ENCODE data around the gene KCNA10. TPM values are rescaled to one million over a fixed set of nuclear protein-coding genes. Genes with fewer than 3 reads are reported as not detected.

Gene KCNA10
- total RNA-seq, 1 donor from 2014 or later, result not detected

GRCh38 chr1:110538075-110538474 lies 19.1 kb upstream of the KCNA10 start:
- H3K9me3 Mint-ChIP-seq (ENCODE audit: unreplicated experiment), result peaks cover 18% of the 10 kb centered on the region
- H3K27ac Mint-ChIP-seq (ENCODE audit: unreplicated experiment), result peak overlapping the region; percentile 96
- peak; percentile 24 for TF ChIP-seq CTCF (IDR thresholded peaks at IDR 0.05; ENCODE audit: partially characterized antibody, unreplicated experiment)
- peak; percentile 77 for DNase-seq
- H3K4me1 Mint-ChIP-seq (ENCODE audit: low read depth, unreplicated experiment), result peaks cover 30% of the 10 kb centered on the region
- peaks cover 13% of the 10 kb centered on the region for H3K27me3 Mint-ChIP-seq (ENCODE audit: unreplicated experiment)
- no peaks in the 10 kb centered on the region for H3K36me3 Mint-ChIP-seq (ENCODE audit: unreplicated experiment)
- peak overlapping the region; percentile 38 for H3K4me3 Mint-ChIP-seq (ENCODE audit: unreplicated experiment)

GRCh38 chr1:110535985-110536384 lies 17.0 kb upstream of the KCNA10 start:
- H3K4me1 Mint-ChIP-seq (ENCODE audit: low read depth, unreplicated experiment), result peaks cover 27% of the 10 kb centered on the region
- DNase-seq, result no peak
- peaks cover 15% of the 10 kb centered on the region for H3K27me3 Mint-ChIP-seq (ENCODE audit: unreplicated experiment)

GRCh38 chr1:110533230-110533629 lies 14.3 kb upstream of the KCNA10 start:
- Mint-ChIP-seq H3K4me1 (ENCODE audit: low read depth, unreplicated experiment) (peaks cover 18% of the 10 kb centered on the region), H3K27me3 (ENCODE audit: unreplicated experiment) (peaks cover 13% of the 10 kb centered on the region), H3K36me3 (ENCODE audit: unreplicated experiment) (no peaks in the 10 kb centered on the region)

More at GRCh38 chr1:110535985-110536384, 17.0 kb upstream of the KCNA10 start:
- Mint-ChIP-seq H3K4me3 (ENCODE audit: unreplicated experiment) (peak overlapping the region; percentile 23), H3K27ac (ENCODE audit: unreplicated experiment) (no peak overlapping the region), H3K36me3 (ENCODE audit: unreplicated experiment) (no peaks in the 10 kb centered on the region), H3K9me3 (ENCODE audit: unreplicated experiment) (peaks cover 18% of the 10 kb centered on the region)
- TF ChIP-seq CTCF (IDR thresholded peaks at IDR 0.05; ENCODE audit: partially characterized antibody, unreplicated experiment), result no peak

GRCh38 chr1:110529011-110529410 lies 10.0 kb upstream of the KCNA10 start:
- no peak overlapping the region for H3K27ac Mint-ChIP-seq (ENCODE audit: unreplicated experiment)
- H3K4me3 Mint-ChIP-seq (ENCODE audit: unreplicated experiment), result no peak overlapping the region
- H3K4me1 Mint-ChIP-seq (ENCODE audit: low read depth, unreplicated experiment), result peaks cover 18% of the 10 kb centered on the region
- H3K27me3 Mint-ChIP-seq (ENCODE audit: unreplicated experiment), result peaks cover 8% of the 10 kb centered on the region
- H3K36me3 Mint-ChIP-seq (ENCODE audit: unreplicated experiment), result no peaks in the 10 kb centered on the region
- DNase-seq, result no peak
- no peak for TF ChIP-seq CTCF (IDR thresholded peaks at IDR 0.05; ENCODE audit: partially characterized antibody, unreplicated experiment)
- no peaks in the 10 kb centered on the region for H3K9me3 Mint-ChIP-seq (ENCODE audit: unreplicated experiment)

More at GRCh38 chr1:110533230-110533629, 14.3 kb upstream of the KCNA10 start:
- Mint-ChIP-seq H3K4me3 (ENCODE audit: unreplicated experiment) (no peak overlapping the region), H3K9me3 (ENCODE audit: unreplicated experiment) (peaks cover 12% of the 10 kb centered on the region), H3K27ac (ENCODE audit: unreplicated experiment) (no peak overlapping the region)
- no peak for DNase-seq
- TF ChIP-seq CTCF (IDR thresholded peaks at IDR 0.05; ENCODE audit: partially characterized antibody, unreplicated experiment), result no peak

GRCh38 chr1:110526201-110526780 lies 7.3 kb upstream of the KCNA10 start:
- H3K36me3 Mint-ChIP-seq (ENCODE audit: unreplicated experiment), result no peaks in the 10 kb centered on the region
- peaks cover 5% of the 10 kb centered on the region for H3K27me3 Mint-ChIP-seq (ENCODE audit: unreplicated experiment)
- no peak overlapping the region for H3K27ac Mint-ChIP-seq (ENCODE audit: unreplicated experiment)
- H3K4me3 Mint-ChIP-seq (ENCODE audit: unreplicated experiment), result no peak overlapping the region
- H3K4me1 Mint-ChIP-seq (ENCODE audit: low read depth, unreplicated experiment), result peaks cover 18% of the 10 kb centered on the region
- TF ChIP-seq CTCF (IDR thresholded peaks at IDR 0.05; ENCODE audit: partially characterized antibody, unreplicated experiment), result no peak
- H3K9me3 Mint-ChIP-seq (ENCODE audit: unreplicated experiment), result no peaks in the 10 kb centered on the region
- no peak for DNase-seq
